Measurements from ENCODE around the gene DEFB110.

DEFB110 gene

DNA sequence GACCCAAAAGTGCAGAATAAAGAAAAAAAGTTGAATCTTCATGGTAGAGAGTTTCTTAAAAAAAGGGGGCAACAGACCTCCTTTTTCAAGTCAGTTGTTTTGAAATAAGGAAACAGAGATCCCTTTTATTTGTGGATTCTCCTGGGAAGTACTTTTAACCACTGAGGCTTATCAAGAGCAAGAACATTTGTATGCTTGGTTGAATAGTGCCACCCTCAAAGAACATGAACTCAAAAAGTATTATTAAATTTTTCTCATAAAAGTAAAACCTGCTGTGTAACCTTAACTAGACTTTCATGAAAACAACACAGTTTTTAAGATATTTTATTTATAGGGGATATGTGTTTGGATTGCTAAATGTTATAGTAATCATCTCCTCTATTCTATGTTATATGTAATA, at the start of gene DEFB110:
TSS of gene DEFB110 (minus strand) at position 101 of the 400 bp plus-strand sequence. CDS start at position 42, 59 bp downstream.
- no peak for DNase-seq

DNA sequence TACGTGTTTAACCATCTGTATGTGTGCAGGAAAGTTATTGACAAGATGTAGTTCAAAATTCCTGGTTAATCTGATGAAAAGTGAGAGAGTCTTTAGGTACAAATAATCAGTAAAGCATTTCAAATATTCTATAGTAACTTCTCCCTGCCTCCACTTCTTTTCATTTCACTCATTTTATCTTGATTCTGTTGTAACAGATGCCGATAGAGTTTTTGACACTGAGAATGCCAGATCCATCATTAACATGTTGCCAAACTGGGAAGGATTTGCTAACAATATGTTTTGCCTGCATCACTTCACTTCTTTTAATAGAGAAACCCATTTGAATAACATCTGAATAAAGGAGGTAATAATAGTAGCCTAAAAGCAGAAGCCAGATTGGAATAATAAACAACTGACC, 48.3 kb upstream of the DEFB110 start:
- DNase-seq = no peak

DNA sequence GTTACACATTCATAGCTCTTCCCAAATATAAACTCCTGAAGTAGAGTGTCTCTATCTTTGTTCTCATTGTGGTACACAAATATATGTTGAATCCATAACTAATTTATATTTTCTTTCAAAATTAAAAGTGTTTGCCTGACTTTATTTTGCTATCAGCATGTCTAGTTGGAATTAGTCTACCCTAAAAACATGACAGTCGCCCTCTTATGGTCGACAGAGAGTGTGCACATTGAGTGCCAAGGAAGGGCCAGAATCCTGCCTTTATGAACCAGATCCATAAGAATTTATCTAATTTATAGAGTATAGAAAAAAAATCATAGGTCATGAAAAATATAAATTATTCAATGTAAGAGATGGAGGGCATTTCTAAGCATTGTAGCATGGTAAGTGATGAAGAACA, 40.3 kb upstream of the DEFB110 start:
- peak in 1 of 2 experiments; percentile 27 for DNase-seq

DNA sequence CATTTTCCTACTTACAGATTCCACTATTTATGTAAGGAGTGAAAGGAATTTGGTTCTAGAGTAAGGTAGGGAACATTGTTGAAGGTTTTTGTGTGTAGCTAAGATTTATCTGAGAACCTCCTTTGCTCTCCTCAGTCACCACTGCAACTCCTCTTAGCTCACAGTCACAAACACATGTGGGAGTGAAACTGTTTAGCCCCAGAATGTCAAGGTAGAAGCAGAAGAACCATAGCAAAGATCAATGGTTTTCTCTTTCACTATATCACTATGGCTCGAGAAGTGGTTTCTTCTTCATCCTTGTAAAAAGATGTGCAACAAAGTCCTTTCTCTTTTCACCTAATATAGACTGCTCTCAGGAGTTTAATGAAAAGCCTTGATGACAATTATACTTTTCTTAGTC, 34.4 kb upstream of the DEFB110 start:
- no peak for DNase-seq

DNA sequence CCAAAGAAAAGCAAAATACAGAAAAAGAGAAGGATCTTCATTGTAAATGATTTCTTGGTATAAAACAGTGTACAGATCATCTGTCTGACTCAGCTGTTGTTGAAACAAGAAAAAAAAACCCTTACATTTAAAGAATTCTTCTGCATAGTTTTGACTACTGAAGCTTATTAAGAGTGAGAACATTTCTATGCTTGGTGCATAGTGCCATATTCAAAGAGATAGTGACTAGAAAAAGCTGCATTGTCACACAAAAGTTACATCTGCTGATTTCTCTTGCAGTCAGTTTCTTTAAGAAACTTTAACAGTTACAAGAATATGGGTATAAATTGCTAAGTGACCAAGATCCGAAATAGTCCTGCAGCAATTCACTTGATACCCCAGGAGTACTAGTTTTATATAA, 28.0 kb upstream of the DEFB110 start, which contains the start of gene DEFB112:
TSS of gene DEFB112 (minus strand) at position 101 of the 400 bp plus-strand sequence. CDS start at position 41, 60 bp downstream.
- no peak for DNase-seq

DNA sequence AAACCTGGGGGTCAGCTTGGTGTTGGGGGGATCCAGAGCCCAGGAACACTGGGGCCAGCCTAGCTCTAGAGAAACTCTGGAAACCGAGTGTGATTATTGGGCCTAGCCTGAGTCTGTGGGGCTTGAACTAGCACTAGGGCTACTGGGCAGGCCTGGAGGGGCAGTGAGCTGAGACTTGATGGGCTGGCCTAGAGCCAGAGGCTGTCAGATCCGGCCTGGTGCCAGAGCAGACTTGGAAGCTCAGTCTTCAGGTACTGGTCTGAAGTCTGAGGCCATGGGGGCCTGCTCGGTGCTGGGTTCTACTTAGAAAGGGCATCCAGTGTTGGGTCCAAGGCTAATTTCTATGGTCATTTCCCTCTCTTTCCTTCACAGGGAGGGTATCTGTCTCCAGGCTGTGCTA, 25.2 kb upstream of the DEFB110 start:
- DNase-seq = no peak

DNA sequence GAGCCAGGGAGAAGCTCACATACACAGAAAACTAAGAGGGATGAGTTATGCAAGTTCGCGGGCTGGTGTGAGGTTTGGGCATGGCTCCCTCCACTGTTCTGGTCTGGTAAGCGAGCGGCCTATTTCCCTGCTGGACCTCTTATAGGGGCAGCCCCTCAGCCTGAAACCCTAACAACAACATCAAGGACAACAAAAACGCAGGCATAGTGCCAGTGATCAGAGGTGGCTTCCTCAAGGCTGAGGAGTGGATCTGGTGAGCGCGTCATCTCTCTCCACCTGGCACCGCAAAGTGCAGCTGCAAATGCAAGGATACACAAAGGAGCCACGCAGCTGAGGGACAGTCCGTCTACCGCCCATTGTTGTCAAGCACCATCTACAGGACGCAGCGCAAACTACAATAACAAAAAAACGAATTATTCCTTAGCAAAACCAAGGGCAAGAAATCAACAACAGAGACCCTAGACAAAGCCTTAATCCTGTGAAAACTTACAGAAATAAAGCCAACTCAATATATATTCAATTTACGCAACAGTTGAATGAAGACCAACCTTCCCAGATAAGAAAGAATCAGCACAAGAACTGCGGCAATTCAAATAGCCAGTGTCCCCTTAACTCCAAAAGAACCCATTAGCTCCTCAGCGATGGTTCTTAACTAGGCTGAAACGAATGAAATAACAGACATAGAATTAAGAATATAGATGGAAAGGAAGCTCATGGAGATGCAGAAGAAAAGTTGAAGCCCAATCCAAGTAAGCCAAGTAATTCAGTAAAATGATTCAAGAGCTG, 9.2 kb upstream of the DEFB110 start:
- DNase-seq = no peak

DNA sequence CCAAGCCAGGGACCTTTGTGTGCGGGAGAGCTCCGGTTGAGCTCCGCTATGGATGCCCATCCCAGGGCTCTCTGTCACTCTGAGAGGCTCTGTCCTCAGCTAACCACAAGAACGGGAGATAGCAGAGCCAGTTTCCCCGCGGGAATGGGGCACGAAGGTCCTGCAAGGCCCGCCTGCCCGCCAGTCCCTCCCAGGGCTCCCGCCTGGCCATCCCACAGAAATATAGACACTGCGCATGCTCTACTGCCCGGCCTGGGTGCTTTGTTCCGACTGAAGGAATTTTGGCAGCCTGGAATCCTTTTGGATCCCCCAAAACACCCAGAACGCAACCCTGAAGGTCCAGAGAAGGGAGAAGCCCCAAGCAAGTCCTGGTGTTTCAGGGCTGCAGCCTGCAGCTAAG, 8.6 kb upstream of the DEFB110 start:
- DNase-seq = no peak

DNA sequence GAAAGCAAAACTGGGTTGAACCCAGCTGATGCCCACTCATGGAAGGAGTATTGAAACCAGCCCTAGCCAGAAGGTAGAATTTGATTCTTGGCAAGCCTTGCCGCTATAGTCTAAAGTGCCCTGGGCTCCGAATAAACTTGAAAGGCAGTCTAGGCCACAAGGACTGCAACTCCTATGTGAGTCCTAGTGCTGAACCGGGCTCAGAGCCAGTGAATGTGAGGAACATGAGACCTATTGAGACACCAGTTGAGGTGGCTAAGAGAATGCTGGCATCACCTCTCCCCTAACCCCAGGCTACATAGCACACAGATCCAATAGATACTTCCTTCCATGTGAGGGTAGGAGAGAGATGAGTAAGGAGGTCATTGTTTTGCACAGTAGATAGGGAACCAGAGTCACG, 3.5 kb upstream of the DEFB110 start:
- no peak for DNase-seq

DNA sequence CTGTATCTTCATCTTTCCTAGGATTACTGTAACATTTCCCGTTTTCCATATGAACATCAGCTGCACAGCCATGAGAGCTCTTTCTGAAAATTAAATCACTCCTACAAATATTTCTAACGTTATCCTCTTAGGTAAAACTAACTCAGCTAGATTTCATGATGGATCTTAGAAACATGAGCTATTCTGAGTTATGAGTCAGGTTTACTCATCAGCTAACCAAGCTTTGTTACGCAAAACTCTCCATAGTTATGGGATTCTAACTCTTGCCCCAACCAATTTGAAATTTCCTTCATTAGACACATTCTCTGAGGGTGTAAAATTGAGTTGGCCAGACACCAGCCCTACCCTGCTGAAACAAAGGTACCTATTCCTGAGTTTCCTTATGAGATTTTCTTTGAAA, 14.0 kb downstream of the DEFB110 start:
- DNase-seq = peak; percentile 15 to 63

DNA sequence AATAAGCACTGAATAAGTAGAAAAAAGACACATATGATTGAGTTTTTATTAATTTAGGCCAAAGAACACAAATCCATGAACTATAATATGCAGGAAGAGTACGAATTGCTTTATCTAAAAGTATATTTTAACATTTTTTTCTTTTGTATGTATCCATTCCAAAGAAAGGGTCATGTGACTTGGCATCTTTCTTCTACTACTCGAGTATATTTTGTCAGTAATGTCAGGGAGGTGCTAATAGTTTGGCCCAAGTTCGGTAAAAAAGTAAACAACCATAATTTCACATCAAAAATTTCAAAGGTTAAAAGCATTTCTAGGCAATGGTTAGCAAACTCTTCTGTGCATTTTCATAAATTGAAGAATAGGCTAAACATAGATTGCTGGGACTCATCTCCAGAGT, 18.7 kb downstream of the DEFB110 start:
- no peak for DNase-seq

DNA sequence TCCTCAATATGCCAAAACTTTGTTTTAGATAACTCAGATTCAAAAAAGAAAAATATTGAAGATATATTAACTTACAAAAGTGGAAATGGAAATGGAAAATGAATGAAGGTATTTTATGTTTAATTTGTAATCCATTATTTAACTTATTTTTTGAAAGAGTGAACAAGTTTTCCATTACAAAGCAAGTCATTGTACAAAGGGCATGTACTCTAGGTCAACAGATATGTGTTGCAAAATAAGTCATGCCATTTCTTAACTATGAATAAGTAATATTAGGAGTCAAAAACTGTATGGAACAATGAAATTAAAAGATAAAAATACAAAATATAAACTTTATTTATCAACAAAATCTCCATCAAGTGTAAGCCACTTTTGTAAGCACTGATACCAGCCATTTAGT, 26.5 kb downstream of the DEFB110 start:
- DNase-seq = no peak

DNA sequence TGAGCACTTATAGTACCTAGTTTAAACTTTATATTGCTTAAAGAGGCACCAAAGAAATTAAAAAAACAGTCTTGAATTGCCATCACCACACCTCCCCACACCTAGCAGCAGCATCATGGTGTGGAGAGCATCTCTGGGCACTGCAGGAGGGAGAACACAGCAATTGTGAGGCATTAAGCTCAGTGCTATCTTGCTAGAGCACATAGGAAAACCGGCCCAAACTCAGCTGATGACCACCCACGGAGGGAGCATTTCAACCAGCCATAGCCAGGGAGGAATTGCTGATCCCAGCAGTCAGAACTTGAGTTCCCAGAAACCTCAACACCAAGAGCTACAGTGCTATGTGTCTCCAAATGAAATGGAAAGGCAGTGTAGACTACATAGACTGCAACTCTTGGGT, 32.9 kb downstream of the DEFB110 start:
- DNase-seq = no peak

DNA sequence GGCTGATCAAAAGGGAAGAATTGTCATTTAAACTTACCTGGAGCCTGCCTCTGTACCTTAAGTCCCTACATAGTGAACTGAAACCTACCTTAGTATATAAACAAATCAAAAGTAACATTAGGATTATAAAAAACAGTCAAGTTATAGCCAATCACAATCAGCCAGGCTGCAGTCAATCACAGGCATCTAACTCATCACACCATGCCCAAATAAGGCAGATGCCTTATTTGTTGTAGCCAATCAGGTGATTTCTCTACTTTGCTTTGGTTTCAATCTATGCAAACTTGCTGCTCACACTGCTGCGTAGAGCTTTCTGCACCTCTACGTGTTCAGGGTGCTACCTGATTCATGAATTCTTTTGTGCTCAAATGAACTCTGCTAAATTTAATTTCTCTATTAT, 34.0 kb downstream of the DEFB110 start:
- DNase-seq = no peak

DNA sequence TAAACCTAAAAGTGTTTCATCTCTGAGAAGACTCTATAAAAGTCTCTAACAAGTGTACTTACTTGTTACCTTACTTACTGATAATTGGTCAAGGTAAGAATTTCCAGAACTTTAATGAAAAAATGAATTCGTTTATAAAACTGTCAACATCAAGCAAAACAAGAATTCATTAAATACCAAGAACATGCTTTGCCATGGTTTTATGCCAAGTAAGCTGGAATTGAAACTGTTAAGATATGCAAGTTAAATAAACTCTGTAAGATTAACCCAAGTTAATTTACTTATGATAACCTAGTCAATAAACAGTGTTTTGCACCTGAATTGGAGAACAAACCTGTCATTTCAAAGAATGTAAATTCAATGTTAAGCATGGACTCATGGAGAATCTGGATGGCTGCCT, 35.2 kb downstream of the DEFB110 start:
- DNase-seq = no peak

DNA sequence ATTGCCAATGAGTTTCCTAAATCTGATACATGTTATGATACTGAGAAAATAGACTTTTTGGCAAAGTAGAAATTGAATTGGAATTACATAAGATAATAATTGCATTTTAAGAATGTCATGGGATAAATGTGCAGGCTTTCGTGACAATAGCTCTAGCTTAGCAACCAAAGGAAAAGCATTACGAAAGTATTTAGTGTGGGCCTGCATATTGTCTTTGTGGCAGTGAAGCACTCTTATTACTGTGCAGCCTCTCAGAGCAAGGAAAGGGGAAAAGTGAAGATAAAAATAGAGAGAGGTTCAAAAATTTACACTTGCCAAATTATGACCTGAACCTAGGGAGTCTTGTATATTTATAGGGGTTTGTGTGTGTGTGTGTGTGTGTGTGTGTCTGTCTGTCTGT, 39.7 kb downstream of the DEFB110 start:
- DNase-seq = no peak

DNA sequence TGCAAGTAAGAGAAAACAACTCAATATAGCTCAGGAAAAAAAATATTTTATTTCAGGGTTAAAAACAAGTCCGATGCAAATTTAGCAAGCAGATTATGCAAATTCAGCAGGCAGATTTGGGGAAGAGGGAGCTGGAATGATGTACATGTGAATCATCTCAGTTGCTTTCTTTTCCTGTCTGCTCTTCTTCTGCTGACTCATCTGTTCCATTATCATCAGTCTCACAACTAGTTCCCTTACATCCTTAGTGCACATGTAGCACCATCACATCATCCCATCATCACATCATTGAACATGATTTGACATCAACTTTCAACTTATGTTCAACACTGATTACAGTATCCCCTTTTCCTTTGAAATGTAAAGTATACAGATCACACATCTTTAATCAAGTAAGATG, 40.9 kb downstream of the DEFB110 start:
- no peak for DNase-seq

DNA sequence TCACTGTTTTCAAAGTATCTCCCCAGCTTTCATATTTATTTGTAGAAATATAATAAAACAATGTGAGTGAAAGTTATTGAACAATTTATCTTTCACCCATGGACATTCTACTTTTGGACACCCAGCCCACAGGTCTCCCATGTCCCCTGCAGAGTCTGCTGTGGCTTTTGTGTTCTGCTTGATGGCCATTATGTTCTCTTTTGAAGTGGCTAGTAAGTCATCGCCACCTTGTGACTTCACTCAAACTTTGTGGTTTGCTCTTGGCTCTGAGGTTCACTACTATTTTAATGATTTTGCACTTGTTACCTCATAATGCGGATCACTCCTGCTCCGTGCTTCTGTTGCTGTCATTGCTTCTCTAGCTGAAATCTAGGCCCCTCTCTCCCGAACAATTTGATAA, 42.2 kb downstream of the DEFB110 start:
- DNase-seq = no peak

DNA sequence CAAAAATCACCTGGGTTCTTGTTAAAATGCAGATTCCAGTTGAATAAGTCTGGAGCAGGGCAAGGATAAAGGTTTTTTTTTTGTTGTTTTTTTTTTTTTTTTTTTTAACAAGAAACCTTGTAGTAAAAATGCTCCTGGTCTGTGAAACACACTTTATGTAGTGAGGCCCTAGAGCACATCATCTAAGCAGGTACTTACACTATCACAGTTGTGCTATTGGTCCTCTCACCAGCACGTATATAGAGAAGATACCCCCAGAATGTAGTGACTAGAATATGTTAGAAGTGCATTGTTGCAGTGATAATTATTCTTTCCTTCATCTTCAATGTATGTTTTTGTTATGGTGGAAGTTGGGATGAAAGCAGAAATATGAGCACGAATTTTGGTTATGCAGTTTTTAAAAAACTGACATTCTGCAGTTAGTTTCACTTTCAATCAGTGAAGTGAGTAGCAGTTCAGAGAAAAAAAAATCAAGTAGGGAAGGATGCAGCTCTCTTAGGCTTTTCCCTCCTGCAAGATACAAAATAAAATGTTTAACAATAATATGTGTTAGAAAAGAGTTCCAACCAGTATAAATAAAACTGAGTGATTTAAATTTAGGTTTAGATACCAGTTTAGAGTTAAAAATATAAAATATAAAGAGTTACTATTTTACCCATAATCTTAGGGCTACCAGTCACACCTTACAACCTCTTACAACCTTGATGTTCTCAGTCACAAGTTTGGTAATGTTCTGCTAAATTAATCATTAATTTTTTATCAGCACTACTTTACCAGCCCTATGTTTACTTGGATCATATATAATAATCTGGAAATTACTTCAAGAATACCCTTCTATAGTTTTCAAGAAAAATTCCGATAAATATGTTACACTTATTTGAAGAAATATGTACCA, 43.2 kb downstream of the DEFB110 start:
- no peak for DNase-seq

DNA sequence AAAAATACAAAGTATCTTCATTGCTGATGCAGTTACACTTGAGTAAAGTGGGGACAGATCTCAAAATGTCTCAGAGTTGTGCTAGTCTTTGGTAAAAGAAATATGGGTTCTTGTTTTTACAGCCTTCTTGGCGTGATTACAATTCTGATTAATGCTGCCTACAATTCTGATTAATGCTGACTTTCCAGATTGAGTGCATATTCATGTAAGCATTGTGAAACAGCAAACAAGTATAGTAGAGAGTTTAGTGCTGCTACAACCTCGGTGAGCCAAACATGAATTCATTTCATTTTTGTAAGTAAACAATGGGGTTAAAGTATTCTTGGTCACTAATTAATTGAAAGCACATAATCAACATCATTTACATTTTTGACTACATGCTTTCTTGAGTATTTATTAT, 52.2 kb downstream of the DEFB110 start, which contains the start of gene DEFB113:
TSS of gene DEFB113 (minus strand) at position 21 of the 400 bp plus-strand sequence. CDS start at position 21, 0 bp downstream.
- no peak for DNase-seq
